Right lobe of liver (tissue), 4 donors: ENCODE results near the gene CLIC5.

Experiments
- CTCF ChIP-seq, 4 donors: fragments of 200-600 bp in 3 of 4; fragments of 450-650 bp in 1 of 4; IDR thresholded peaks; one replicate each; pipeline versions ENCODE4 v1.5.1 to v1.8.0; 2016 to 2022; ENCODE audit warnings: antibody characterized with exemption in 4 of 4, mild to moderate bottlenecking in 2 of 4
- POLR2A ChIP-seq: fragments of 450-650 bp; IDR thresholded peaks from one replicate; pipeline ENCODE4 v1.6.1; 2017; ENCODE audit warnings: antibody characterized with exemption, mild to moderate bottlenecking
- donor health status: DM: no; HTN: no; CAD: no.
- donor health status: DM: no; HTN: no; CAD: no.
- donor health status: DM: no; HTN: yes; CAD: no.

GRCh38 chr6:45965792-45966191, 49.9 kb downstream of the CLIC5 start:
- TF ChIP-seq POLR2A (no peak), CTCF (IDR thresholded peaks at IDR 0.05) (no peak)
